Measurements from ENCODE around the gene FAM117B.
A peak's percentile ranks its signal among the peaks of the same experiment; 100 is the strongest.
"Not testable (repeated sequence)": the region's sequence is repeated elsewhere in the genome, so short reads cannot be mapped to it uniquely, and the experiment has no call there.

FAM117B gene

DNA sequence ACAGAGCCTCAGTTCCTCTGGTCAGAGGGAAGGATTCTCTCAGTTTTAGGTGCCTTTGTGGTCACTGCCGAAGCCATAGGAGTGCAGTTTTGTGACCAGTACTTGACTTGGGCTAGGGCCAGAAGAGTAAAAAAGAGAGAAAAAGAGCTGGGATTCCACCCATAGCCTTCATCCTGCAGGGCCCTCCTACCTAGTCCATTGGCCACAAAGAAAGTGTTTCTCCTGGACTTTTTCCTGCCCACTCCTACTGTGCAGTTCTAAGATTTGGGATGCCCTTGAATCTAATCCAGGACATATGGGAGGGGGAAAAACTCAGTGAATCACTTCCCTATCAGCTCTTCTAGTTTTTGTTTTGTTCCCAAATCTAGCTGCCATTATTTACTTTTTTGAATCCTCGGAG, 26.0 kb downstream of the FAM117B start:
- DNase-seq (ENCODE audit: low spot score in 2 of 2) (no peak), ATAC-seq (ENCODE audit: low read depth) (no peak)
- Mint-ChIP-seq H3K27ac (peak overlapping the region; percentile 28), H3K4me1 (peaks cover 50% of the 10 kb centered on the region), H3K4me3 (no peak overlapping the region), H3K36me3 (peaks cover 10% of the 10 kb centered on the region), H3K27me3 (no peaks in the 10 kb centered on the region), H3K9me3 (no peaks in the 10 kb centered on the region)

DNA sequence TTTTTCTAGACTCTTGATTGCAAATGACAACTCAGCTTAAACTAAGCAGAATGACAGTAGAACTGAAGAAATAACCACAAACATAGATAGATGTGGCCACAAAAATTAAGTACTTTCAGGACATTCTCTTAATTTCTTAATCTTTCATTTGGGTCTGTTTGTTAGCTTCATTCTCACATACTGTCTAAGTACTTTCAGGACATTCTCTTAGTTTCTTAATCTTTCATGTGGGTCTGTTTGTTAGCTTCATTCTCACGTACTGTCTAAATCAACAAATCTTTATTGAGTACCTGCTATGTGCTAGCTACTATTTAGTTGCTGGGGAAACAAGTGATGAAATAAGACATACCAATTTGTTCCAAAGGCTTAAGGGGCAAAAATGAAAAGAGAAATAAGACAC, 35.1 kb downstream of the FAM117B start:
- Mint-ChIP-seq H3K27me3 (no peaks in the 10 kb centered on the region), H3K4me1 (peaks cover 52% of the 10 kb centered on the region), H3K4me3 (peak overlapping the region; percentile 59), H3K27ac (peak overlapping the region; percentile 92), H3K36me3 (peaks cover 3% of the 10 kb centered on the region), H3K9me3 (no peaks in the 10 kb centered on the region)
- DNase-seq (ENCODE audit: low spot score in 2 of 2) (no peak), ATAC-seq (ENCODE audit: low read depth) (no peak)

DNA sequence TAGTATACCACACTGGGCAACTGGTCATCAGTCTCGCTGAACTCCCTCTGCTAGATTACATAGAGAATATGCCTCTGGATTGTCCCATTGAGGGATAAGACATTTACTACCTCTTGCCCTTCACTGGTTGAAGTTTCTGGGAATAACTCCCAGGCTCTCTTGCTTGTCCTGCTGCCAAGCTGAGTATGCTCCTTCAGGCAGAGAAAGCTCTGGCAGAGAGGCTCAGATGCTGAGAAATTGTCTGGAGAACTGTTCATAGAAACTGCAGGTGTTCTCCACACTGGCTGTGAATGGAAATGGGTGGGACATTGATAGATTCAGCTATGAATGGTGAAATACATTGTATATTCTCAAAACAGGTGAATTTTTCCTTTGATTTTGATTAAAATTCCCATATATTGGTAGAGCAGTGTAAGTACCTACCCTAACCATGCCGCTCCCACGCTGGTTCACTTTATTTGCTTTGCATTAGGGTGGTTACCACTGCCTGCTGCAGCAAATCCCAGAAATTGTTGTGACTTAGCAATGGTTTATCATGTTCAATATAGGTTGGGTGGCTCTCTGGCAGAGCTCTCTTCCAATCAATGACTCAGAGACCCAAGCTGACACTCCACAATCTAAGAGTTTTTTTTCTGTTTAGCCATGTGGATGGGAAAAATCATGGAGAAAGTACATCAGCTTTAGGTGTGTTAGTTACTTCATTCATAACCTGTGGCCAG, 36.7 kb downstream of the FAM117B start:
- peaks cover 6% of the 10 kb centered on the region for H3K36me3 Mint-ChIP-seq
- peak overlapping the region; percentile 24 for H3K4me3 Mint-ChIP-seq
- ATAC-seq (ENCODE audit: low read depth) (no peak), DNase-seq (ENCODE audit: low spot score in 2 of 2) (no peak)
- H3K27ac Mint-ChIP-seq: peak overlapping the region; percentile 50
- H3K27me3 Mint-ChIP-seq: no peaks in the 10 kb centered on the region
- peaks cover 45% of the 10 kb centered on the region for H3K4me1 Mint-ChIP-seq
- H3K9me3 Mint-ChIP-seq: peaks cover 2% of the 10 kb centered on the region

DNA sequence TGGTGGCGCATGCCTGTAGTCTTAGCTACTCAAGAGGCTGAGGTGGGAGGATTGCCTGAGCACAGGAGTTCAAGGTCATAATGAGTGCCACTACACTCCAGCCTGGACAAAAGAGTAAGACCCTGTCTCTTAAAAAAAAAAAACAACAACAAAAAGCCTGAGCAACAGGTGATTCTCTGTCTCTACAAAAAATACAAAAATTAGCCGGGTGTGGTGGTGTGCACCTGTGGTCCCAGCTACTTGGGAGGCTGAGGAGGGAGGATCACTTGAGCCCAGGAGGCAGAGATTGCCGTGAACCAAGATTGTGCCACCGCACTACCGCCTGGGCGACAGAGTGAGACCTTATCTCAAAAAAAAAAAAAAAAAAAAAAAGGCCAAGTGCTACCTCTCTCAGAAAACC, 40.3 kb downstream of the FAM117B start:
- H3K9me3 Mint-ChIP-seq: peaks cover 10% of the 10 kb centered on the region
- H3K4me3 Mint-ChIP-seq: not testable (repeated sequence)
- H3K27ac Mint-ChIP-seq: peak overlapping the region; percentile 86

DNA sequence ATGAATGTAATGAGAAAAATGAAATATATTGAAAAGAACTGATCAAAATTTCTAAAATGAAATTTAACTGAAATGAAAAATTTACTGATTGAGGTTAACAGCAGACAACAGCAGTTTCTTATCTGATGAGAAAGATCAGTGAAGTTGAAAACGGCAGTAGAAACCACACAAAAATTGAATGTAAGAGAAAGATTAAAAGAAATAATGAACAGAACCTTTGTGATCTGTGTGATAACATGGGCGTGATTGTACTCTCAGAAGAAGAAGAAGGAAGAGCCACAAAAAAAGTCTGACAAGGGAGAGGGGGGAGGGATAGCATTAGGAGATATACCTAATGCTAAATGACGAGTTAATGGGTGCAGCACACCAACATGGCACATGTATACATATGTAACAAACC, 45.2 kb downstream of the FAM117B start:
- H3K27me3 Mint-ChIP-seq: no peaks in the 10 kb centered on the region
- H3K9me3 Mint-ChIP-seq: peaks cover 16% of the 10 kb centered on the region
- no peak for DNase-seq (ENCODE audit: low spot score in 2 of 2)
- H3K4me1 Mint-ChIP-seq: peaks cover 18% of the 10 kb centered on the region
- peaks cover 30% of the 10 kb centered on the region for H3K36me3 Mint-ChIP-seq
- no peak overlapping the region for H3K4me3 Mint-ChIP-seq
- H3K27ac Mint-ChIP-seq: peak overlapping the region; percentile 48
- no peak for ATAC-seq (ENCODE audit: low read depth)

More for the DNA sequence above, 40.3 kb downstream of the FAM117B start:
- ATAC-seq (ENCODE audit: low read depth); DNase-seq (ENCODE audit: low spot score in 2 of 2); H3K27me3 Mint-ChIP-seq: not testable (repeated sequence)
- Mint-ChIP-seq H3K36me3 (peaks cover 21% of the 10 kb centered on the region), H3K4me1 (peaks cover 39% of the 10 kb centered on the region)

DNA sequence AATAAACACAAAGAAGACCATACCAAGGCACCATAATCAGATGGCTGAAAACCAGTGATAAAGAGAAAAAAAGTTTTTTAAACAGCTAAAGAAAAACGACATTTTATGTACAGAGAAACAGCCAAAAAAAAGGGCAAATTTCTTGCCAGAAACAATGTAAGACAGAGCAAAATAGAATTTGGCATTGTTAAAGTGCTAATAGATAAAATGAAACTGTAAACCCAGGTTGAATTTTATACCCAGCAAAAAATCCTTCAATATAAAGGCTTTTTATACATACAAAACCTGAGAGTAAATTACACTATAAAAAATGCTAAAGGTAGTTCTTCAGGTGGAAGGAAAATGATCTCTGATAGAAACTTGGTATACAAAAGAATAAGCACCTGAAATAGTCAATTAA, 45.7 kb downstream of the FAM117B start:
- H3K27me3 Mint-ChIP-seq: no peaks in the 10 kb centered on the region
- no peak overlapping the region for H3K27ac Mint-ChIP-seq
- H3K4me3 Mint-ChIP-seq: no peak overlapping the region
- DNase-seq (ENCODE audit: low spot score in 2 of 2): no peak
- no peak for ATAC-seq (ENCODE audit: low read depth)
- H3K9me3 Mint-ChIP-seq: peaks cover 15% of the 10 kb centered on the region
- H3K4me1 Mint-ChIP-seq: peaks cover 16% of the 10 kb centered on the region
- peaks cover 28% of the 10 kb centered on the region for H3K36me3 Mint-ChIP-seq

DNA sequence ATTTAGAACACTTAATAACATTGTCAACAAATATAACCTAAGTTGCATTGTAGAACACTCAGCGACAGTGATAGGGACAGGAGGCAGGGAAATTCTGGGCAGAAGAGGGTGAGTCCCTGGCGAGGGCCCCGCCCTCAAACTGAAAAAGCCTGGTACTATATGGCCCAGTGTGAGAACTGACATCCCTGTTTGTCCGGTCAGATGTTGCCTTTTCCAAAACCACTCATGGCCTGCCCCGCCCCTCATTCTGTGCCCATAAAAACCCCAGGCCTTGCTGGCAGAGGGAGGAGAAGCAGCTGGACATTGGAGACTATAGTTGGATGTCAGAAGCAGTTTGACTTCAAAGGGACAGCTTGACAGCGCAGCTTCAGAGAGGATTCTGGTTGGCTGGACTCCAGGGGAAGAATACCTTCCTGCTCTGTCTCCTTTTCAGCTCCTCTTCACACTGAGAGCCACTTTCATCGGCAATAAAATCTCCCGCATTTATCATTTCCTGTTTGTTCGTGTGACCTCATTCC, 47.0 kb downstream of the FAM117B start:
- peaks cover 14% of the 10 kb centered on the region for H3K9me3 Mint-ChIP-seq
- H3K27me3 Mint-ChIP-seq: no peaks in the 10 kb centered on the region
- ATAC-seq (ENCODE audit: low read depth): no peak
- no peak for DNase-seq (ENCODE audit: low spot score in 2 of 2)
- H3K4me1 Mint-ChIP-seq: peaks cover 15% of the 10 kb centered on the region
- H3K4me3 Mint-ChIP-seq: no peak overlapping the region
- H3K27ac Mint-ChIP-seq: no peak overlapping the region
- peaks cover 31% of the 10 kb centered on the region for H3K36me3 Mint-ChIP-seq

DNA sequence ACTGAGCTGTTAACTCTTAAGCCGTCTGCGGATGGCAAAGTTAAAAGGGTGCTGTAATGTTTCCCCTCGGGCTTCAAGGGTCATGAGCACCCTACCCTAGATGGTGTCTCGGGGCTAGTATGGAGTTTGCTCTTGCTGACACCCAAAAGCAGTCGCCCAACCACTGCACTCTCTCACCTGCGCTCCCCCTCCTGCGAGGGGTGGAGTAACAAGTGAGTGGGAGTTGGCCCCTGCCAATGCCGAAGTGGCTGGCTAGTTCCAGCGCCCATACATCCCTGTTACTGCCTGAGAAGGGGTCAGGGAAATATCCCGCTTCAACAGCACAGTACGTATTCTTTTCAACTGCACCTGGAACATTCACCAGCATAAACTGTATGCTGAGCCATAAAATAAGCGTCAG, 47.5 kb downstream of the FAM117B start:
- H3K27ac Mint-ChIP-seq: no peak overlapping the region
- peaks cover 35% of the 10 kb centered on the region for H3K36me3 Mint-ChIP-seq
- DNase-seq (ENCODE audit: low spot score in 2 of 2): no peak
- ATAC-seq (ENCODE audit: low read depth): no peak
- no peak overlapping the region for H3K4me3 Mint-ChIP-seq
- peaks cover 14% of the 10 kb centered on the region for H3K9me3 Mint-ChIP-seq
- H3K4me1 Mint-ChIP-seq: peaks cover 20% of the 10 kb centered on the region
- no peaks in the 10 kb centered on the region for H3K27me3 Mint-ChIP-seq

DNA sequence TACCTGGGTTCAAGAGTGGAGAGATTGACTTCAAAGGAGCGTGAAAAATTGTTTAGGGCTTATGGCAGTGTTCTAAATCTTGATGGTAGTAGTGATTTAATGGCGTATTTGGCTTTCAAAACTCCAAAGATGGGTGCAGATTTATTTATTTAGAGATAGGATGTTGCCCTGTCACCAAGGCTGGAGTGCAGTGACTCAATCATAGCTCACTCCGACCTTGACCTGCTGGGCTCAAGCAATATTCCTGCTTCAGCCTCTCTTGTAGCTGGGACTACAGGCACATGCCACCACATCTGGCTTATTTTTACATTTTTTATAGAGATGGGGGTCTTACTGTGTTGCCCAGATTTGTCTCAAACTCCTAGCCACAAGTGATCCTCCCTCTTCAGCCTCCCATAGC, 52.5 kb downstream of the FAM117B start:
- Mint-ChIP-seq H3K27me3 (no peaks in the 10 kb centered on the region), H3K9me3 (no peaks in the 10 kb centered on the region), H3K4me3 (no peak overlapping the region), H3K27ac (peak overlapping the region; percentile 56), H3K4me1 (peaks cover 26% of the 10 kb centered on the region), H3K36me3 (peaks cover 10% of the 10 kb centered on the region)
- ATAC-seq (ENCODE audit: low read depth) (no peak), DNase-seq (ENCODE audit: low spot score in 2 of 2) (no peak)

DNA sequence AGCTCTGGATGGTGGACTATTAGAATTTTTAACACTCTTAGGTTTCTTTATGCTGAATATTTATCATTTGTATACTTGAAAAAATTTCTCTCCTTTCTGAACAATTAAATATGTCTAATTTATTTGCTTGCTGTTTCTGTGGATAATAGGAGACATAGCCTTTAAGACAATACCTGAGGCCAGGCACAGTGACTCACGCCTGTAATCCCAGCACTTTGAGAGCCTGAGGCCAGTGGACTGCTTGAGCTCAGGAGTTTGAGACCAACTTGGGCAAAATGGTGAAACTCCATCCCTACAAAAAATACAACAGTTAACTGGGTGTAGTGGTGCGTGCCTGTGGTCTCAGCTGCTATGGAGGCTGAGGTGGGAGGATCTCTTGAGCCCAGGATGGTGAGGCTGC, 54.7 kb downstream of the FAM117B start:
- Mint-ChIP-seq H3K27me3 (no peaks in the 10 kb centered on the region), H3K4me1 (peaks cover 28% of the 10 kb centered on the region), H3K36me3 (peaks cover 8% of the 10 kb centered on the region), H3K9me3 (no peaks in the 10 kb centered on the region), H3K4me3 (no peak overlapping the region), H3K27ac (peak overlapping the region; percentile 36)
- no peak for ATAC-seq (ENCODE audit: low read depth)
- DNase-seq (ENCODE audit: low spot score in 2 of 2): no peak

DNA sequence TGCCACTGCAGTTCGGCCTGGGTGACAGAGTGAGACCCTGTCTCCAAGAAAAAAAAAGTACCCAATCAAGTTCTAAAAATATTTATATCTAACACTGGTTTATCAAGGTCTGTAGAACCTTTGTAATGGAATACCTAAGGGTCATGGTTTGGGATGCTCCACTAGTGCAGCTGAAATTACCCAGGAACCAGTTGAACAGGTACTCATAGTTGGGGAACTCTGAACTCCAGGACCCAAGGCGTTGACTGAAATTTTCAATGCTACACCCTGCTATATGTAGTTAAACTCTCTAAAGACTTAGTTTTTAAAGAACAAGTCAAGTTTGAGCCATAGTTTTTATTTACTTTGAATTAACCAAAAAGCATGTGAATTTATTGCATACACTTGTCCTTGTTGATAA, 55.1 kb downstream of the FAM117B start:
- Mint-ChIP-seq H3K4me3 (no peak overlapping the region), H3K27ac (peak overlapping the region; percentile 36), H3K9me3 (no peaks in the 10 kb centered on the region), H3K36me3 (peaks cover 8% of the 10 kb centered on the region), H3K27me3 (no peaks in the 10 kb centered on the region), H3K4me1 (peaks cover 28% of the 10 kb centered on the region)
- DNase-seq (ENCODE audit: low spot score in 2 of 2) (no peak), ATAC-seq (ENCODE audit: low read depth) (no peak)

DNA sequence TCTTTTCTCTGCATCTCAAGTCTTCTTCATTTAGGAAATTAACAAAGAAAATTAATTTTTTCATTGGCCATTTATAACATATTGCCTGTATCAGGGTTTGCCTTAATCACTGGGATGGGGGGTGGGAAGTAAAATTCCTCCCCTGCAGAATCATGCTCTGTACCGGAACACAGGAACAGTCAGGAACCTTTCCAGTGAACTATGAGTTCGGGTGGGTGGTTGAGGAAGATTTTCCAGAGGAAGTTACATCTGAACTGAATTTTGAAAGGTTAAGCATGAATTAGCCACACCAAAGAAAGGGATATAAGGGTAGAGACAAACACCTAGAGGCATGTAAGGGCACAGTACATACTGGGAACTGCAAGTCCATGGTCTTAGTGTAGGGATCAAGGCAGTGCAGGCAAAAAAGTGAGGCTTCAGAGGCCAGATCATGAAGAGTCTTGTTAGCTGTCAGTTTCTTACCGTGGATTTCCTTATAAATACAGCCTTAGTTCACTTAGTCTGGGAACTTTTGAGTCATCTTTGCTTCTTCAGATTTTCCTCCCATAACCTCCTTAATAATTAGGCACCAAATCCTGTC, 55.6 kb downstream of the FAM117B start:
- H3K9me3 Mint-ChIP-seq: no peaks in the 10 kb centered on the region
- no peaks in the 10 kb centered on the region for H3K27me3 Mint-ChIP-seq
- H3K4me3 Mint-ChIP-seq: no peak overlapping the region
- H3K36me3 Mint-ChIP-seq: peaks cover 8% of the 10 kb centered on the region
- no peak for DNase-seq (ENCODE audit: low spot score in 2 of 2)
- peak overlapping the region; percentile 36 for H3K27ac Mint-ChIP-seq
- no peak for ATAC-seq (ENCODE audit: low read depth)
- H3K4me1 Mint-ChIP-seq: peaks cover 30% of the 10 kb centered on the region

DNA sequence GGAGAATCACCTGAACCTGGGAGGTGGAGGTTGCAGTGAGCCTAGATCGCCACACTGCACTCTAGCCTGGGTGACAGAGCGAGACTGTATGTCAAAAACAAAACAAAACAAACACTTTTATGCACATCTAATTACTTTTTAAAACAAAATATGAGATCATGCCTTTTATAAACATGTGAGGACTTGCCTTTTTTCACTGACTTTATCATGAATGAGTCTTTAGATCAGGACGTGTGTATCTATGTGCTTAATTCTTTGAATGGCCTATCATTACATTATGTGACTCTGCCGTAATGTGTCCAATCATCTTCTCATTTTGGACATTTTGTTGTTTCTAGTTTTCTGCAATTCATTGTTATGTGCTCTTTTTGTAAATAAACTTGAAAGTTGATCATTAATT, 58.7 kb downstream of the FAM117B start:
- H3K27me3 Mint-ChIP-seq: no peaks in the 10 kb centered on the region
- H3K27ac Mint-ChIP-seq: peak overlapping the region; percentile 20
- no peaks in the 10 kb centered on the region for H3K9me3 Mint-ChIP-seq
- no peak overlapping the region for H3K4me3 Mint-ChIP-seq
- H3K36me3 Mint-ChIP-seq: peaks cover 5% of the 10 kb centered on the region
- ATAC-seq (ENCODE audit: low read depth) (no peak), DNase-seq (ENCODE audit: low spot score in 2 of 2) (no peak)
- H3K4me1 Mint-ChIP-seq: peaks cover 29% of the 10 kb centered on the region

DNA sequence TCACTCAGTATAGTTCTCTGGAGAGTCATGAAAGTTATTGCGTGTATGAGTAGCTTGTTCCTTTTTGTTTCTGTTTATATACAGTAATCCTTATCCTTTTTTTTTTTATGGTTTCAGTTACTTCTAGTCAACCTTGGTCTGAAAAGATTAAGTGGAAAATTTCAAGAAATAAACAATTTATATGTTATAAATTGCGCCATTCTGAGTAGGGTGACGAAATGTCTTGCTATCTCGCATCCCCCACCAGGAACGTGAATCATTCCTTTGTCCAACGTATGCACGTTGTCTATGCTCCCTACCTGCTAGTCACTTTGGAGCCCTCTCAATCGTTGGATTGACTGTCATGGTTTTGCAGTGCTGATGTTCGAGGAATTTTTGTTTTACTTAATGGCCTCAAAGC, 60.4 kb downstream of the FAM117B start:
- peaks cover 7% of the 10 kb centered on the region for H3K36me3 Mint-ChIP-seq
- no peak for ATAC-seq (ENCODE audit: low read depth)
- no peak for DNase-seq (ENCODE audit: low spot score in 2 of 2)
- no peaks in the 10 kb centered on the region for H3K9me3 Mint-ChIP-seq
- no peaks in the 10 kb centered on the region for H3K27me3 Mint-ChIP-seq
- peaks cover 33% of the 10 kb centered on the region for H3K4me1 Mint-ChIP-seq
- H3K4me3 Mint-ChIP-seq: no peak overlapping the region
- peak overlapping the region; percentile 50 for H3K27ac Mint-ChIP-seq
